IMR-90 (cell line): Measurements from ENCODE around the gene TMEM45A.

Experiments
- BHLHE40 ChIP-seq: fragments of 150-350 bp; IDR thresholded peaks from 2 replicates; pipeline ENCODE4 v1.6.1; 2016; ENCODE audit warnings: mild to moderate bottlenecking, low read depth, low read length
- CEBPB ChIP-seq: IDR thresholded peaks from 2 replicates; pipeline ENCODE4 v1.6.1; 2012; ENCODE audit warnings: low read depth, low read length, improper control_type of control experiment
- CHD1 ChIP-seq: IDR thresholded peaks from 2 replicates; pipeline ENCODE4 v1.6.1; 2012; ENCODE audit warnings: low read depth, low read length, improper control_type of control experiment
- FOS ChIP-seq: fragments of 150-350 bp; IDR thresholded peaks from 2 replicates; pipeline ENCODE4 v1.6.1; 2016; ENCODE audit warnings: low read depth, low read length
- MAZ ChIP-seq: IDR thresholded peaks from 2 replicates; pipeline ENCODE4 v1.6.1; 2012; ENCODE audit warnings: low read depth, mild to moderate bottlenecking, low read length, improper control_type of control experiment, moderate library complexity, borderline replicate concordance
- MXI1 ChIP-seq: IDR thresholded peaks from 2 replicates; pipeline ENCODE4 v1.6.1; 2012; ENCODE audit warnings: low read depth, mild to moderate bottlenecking, low read length, moderate library complexity, borderline replicate concordance
- POLR2A ChIP-seq: IDR thresholded peaks from 2 replicates; pipeline ENCODE4 v1.6.1; 2012; ENCODE audit warnings: mild to moderate bottlenecking, low read depth, low read length
- RAD21 ChIP-seq: IDR thresholded peaks from 2 replicates; pipeline ENCODE4 v1.6.1; 2012; ENCODE audit warnings: low read length, improper control_type of control experiment
- RCOR1 ChIP-seq: IDR thresholded peaks from 2 replicates; pipeline ENCODE4 v1.6.1; 2012; ENCODE audit warnings: mild to moderate bottlenecking, low read length, improper control_type of control experiment; ENCODE audit not compliant: insufficient replicate concordance
- RFX5 ChIP-seq: IDR thresholded peaks from 2 replicates; pipeline ENCODE4 v1.8.0; 2012; ENCODE audit warnings: low read depth, mild to moderate bottlenecking, low read length, moderate library complexity
- SMC3 ChIP-seq: fragments of 150-350 bp; IDR thresholded peaks from 2 replicates; pipeline ENCODE4 v1.6.1; 2016; ENCODE audit warnings: low read depth, mild to moderate bottlenecking, antibody characterized with exemption, low read length, moderate library complexity
- TF ChIP-seq, protein P1 (sequence below): conservative IDR thresholded peaks from 2 replicates; pipeline ENCODE4 v1.5.1; 2012; ENCODE audit warnings: mild to moderate bottlenecking, low read depth, low read length, improper control_type of control experiment
- TF ChIP-seq, protein P2 (sequence below): fragments of 150-350 bp; IDR thresholded peaks from 2 replicates; pipeline ENCODE4 v1.6.1; 2017; ENCODE audit warnings: mild to moderate bottlenecking, antibody characterized with exemption, low read length, low read depth

DNA sequence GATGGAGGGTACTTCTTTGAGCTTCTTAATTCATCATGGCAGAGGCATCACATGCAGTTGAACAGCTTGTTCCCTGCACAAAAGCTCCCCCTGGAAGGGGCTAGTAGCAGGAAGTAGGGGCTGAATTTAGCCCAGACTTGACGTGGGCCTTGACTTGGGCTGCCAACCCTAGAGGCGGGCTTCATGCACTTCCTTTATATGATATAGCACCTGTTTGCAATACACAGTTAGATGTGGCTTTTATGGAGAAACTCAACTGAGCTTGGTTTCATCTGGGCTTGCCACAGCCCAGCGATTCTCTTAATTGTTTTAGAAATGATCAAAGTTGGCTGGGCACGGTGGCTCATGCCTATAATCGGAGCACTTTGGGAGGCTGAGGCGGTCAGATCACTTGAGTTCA lies 83.3 kb downstream of the TMEM45A start:
- TF ChIP-seq POLR2A (no peak), BHLHE40 (no peak), MAZ (no peak), FOS (no peak), MXI1 (no peak), RFX5 (no peak), SMC3 (no peak), CEBPB (no peak), CHD1 (no peak), RCOR1 (no peak), RAD21 (no peak)
- TF ChIP-seq, protein P1, sequence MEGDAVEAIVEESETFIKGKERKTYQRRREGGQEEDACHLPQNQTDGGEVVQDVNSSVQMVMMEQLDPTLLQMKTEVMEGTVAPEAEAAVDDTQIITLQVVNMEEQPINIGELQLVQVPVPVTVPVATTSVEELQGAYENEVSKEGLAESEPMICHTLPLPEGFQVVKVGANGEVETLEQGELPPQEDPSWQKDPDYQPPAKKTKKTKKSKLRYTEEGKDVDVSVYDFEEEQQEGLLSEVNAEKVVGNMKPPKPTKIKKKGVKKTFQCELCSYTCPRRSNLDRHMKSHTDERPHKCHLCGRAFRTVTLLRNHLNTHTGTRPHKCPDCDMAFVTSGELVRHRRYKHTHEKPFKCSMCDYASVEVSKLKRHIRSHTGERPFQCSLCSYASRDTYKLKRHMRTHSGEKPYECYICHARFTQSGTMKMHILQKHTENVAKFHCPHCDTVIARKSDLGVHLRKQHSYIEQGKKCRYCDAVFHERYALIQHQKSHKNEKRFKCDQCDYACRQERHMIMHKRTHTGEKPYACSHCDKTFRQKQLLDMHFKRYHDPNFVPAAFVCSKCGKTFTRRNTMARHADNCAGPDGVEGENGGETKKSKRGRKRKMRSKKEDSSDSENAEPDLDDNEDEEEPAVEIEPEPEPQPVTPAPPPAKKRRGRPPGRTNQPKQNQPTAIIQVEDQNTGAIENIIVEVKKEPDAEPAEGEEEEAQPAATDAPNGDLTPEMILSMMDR = no peak
- TF ChIP-seq, protein P2, sequence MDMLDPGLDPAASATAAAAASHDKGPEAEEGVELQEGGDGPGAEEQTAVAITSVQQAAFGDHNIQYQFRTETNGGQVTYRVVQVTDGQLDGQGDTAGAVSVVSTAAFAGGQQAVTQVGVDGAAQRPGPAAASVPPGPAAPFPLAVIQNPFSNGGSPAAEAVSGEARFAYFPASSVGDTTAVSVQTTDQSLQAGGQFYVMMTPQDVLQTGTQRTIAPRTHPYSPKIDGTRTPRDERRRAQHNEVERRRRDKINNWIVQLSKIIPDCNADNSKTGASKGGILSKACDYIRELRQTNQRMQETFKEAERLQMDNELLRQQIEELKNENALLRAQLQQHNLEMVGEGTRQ = no peak
